ENCODE results near the gene FHIT. TPM values are rescaled to one million over a fixed set of nuclear protein-coding genes. Genes with fewer than 3 reads are reported as not detected.

FHIT gene
- total and polyA plus RNA-seq, 10 of the 15 experiments (the other 5 are each of a cell fraction or from before 2014, with no cell fraction given) = 4.2 to 14.9 (median 9.4) TPM

DNA sequence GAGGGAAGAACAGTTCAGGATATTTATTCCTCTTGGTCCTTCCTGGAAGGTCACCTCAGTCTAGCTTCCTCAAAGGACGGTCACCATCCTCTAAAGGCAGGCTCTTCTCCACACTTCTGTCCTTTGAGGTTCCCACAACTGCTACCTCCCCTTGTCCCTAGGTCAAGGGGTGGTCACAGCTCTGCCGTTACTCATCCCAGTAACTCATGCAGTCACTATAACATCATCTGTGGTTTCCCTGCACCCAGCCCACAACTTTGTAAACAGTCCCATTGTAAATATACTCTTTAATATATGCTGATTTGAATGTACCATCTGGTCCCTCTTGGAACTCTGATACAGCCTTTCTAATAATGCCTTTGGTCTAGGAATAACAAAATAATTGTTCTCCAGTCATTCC, 887.4 kb downstream of the FHIT start (continued):
- TF ChIP-seq, protein P1, sequence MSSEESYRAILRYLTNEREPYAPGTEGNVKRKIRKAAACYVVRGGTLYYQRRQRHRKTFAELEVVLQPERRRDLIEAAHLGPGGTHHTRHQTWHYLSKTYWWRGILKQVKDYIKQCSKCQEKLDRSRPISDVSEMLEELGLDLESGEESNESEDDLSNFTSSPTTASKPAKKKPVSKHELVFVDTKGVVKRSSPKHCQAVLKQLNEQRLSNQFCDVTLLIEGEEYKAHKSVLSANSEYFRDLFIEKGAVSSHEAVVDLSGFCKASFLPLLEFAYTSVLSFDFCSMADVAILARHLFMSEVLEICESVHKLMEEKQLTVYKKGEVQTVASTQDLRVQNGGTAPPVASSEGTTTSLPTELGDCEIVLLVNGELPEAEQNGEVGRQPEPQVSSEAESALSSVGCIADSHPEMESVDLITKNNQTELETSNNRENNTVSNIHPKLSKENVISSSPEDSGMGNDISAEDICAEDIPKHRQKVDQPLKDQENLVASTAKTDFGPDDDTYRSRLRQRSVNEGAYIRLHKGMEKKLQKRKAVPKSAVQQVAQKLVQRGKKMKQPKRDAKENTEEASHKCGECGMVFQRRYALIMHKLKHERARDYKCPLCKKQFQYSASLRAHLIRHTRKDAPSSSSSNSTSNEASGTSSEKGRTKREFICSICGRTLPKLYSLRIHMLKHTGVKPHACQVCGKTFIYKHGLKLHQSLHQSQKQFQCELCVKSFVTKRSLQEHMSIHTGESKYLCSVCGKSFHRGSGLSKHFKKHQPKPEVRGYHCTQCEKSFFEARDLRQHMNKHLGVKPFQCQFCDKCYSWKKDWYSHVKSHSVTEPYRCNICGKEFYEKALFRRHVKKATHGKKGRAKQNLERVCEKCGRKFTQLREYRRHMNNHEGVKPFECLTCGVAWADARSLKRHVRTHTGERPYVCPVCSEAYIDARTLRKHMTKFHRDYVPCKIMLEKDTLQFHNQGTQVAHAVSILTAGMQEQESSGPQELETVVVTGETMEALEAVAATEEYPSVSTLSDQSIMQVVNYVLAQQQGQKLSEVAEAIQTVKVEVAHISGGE (CRISPR knock-in tag; IDR thresholded peaks at IDR 0.05) = no peak
- TF ChIP-seq MEF2A (IDR thresholded peaks at IDR 0.05; ENCODE audit: insufficient read depth, low read depth, low read length) = peak; percentile 58; the same call in 1 of the 2 replicates
- TF ChIP-seq ESRRA (IDR thresholded peaks at IDR 0.05; ENCODE audit: low read length) = no peak
- TF ChIP-seq MEF2B (IDR thresholded peaks at IDR 0.05; ENCODE audit: partially characterized antibody, poor library complexity, severe bottlenecking) = no peak

DNA sequence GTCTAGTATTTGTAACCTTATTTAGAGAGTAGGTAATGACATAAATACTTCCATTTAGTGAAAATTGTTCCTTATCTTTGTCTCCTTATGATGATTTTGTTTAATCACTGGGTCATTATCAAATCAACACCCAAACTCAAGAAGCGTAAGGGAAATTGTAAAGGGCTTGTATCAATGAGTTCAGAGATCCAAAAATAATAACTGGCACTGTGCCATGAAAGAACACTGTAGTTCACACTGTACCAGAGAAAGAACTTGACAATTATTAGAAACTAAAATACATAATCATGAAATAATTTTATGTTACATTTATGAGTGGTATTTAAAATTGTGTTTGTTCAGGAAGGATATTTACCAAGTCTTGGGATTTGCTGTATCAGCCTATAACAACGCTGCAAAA, 895.4 kb downstream of the FHIT start:
- FAIRE-seq = no peak
- ATAC-seq = no peak
- Histone ChIP-seq H4K20me1 (ENCODE audit: control insufficient read depth, insufficient read depth) (no peaks in the 10 kb centered on the region), H3K79me2 (ENCODE audit: control insufficient read depth, insufficient read depth, low read length) (no peaks in the 10 kb centered on the region), H3K4me3 (no peak overlapping the region), H3K27ac (ENCODE audit: control insufficient read depth, insufficient read depth) (no peak overlapping the region), H3K4me2 (ENCODE audit: control insufficient read depth, insufficient read depth) (no peak overlapping the region), H3K36me3 (ENCODE audit: control insufficient read depth in 2 of 2, insufficient read depth in 2 of 2, low read length in 1 of 2) (no peaks in the 10 kb centered on the region), H3K4me1 (ENCODE audit: control insufficient read depth, insufficient read depth, low read length) (no peaks in the 10 kb centered on the region), H3K9ac (ENCODE audit: control insufficient read depth, insufficient read depth, low read length) (no peak overlapping the region), H3K9me3 (replicated peaks; ENCODE audit: control insufficient read depth, insufficient read depth, low read length) (no peaks in the 10 kb centered on the region), H2AFZ (ENCODE audit: control insufficient read depth, low read depth, low read length) (no peak overlapping the region), H3K27me3 (replicated peaks in 1 of 2; ENCODE audit: control insufficient read depth in 2 of 2, insufficient read depth in 2 of 2, low read length in 1 of 2) (no peaks in the 10 kb centered on the region)
- POLR2A ChIA-PET = interaction anchor here (0.6 kb wide), 1 partner anchor 1103 kb away, joined by 4 read pairs; no protein-coding TSS in a partner anchor
- no TSS peak for BruUV-seq (replicated peaks)
- intact Hi-C loops (cut with micrococcal nuclease; ENCODE audit: unreplicated experiment) (no loop called here), in situ Hi-C loops (cut with MboI) (no loop called here)
- TF ChIP-seq FOXK2 (IDR thresholded peaks at IDR 0.05) = no peak
- no peak for TF ChIP-seq BMI1 (IDR thresholded peaks at IDR 0.05; ENCODE audit: borderline replicate concordance)
- TF ChIP-seq NFIC (IDR thresholded peaks at IDR 0.05; ENCODE audit: low read depth, low read length) = no peak
- no peak for TF ChIP-seq ZNF24 (IDR thresholded peaks at IDR 0.05)
- TF ChIP-seq IRF4 (IDR thresholded peaks at IDR 0.05; ENCODE audit: low read depth, low read length) = no peak
- TF ChIP-seq CBFB (IDR thresholded peaks at IDR 0.05; ENCODE audit: low read depth) = no peak
- TF ChIP-seq CHD1 (IDR thresholded peaks at IDR 0.05; ENCODE audit: low read depth, low read length) = no peak
- TF ChIP-seq, protein P2, sequence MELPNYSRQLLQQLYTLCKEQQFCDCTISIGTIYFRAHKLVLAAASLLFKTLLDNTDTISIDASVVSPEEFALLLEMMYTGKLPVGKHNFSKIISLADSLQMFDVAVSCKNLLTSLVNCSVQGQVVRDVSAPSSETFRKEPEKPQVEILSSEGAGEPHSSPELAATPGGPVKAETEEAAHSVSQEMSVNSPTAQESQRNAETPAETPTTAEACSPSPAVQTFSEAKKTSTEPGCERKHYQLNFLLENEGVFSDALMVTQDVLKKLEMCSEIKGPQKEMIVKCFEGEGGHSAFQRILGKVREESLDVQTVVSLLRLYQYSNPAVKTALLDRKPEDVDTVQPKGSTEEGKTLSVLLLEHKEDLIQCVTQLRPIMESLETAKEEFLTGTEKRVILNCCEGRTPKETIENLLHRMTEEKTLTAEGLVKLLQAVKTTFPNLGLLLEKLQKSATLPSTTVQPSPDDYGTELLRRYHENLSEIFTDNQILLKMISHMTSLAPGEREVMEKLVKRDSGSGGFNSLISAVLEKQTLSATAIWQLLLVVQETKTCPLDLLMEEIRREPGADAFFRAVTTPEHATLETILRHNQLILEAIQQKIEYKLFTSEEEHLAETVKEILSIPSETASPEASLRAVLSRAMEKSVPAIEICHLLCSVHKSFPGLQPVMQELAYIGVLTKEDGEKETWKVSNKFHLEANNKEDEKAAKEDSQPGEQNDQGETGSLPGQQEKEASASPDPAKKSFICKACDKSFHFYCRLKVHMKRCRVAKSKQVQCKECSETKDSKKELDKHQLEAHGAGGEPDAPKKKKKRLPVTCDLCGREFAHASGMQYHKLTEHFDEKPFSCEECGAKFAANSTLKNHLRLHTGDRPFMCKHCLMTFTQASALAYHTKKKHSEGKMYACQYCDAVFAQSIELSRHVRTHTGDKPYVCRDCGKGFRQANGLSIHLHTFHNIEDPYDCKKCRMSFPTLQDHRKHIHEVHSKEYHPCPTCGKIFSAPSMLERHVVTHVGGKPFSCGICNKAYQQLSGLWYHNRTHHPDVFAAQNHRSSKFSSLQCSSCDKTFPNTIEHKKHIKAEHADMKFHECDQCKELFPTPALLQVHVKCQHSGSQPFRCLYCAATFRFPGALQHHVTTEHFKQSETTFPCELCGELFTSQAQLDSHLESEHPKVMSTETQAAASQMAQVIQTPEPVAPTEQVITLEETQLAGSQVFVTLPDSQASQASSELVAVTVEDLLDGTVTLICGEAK (IDR thresholded peaks at IDR 0.05; ENCODE audit: borderline replicate concordance) = no peak
- no peak for TF ChIP-seq YBX1 (IDR thresholded peaks at IDR 0.05)
- no peak for TF ChIP-seq BCL11A (IDR thresholded peaks at IDR 0.05; ENCODE audit: low read depth, low read length)
- no peak for TF ChIP-seq ZNF622 (IDR thresholded peaks at IDR 0.05)
- TF ChIP-seq, protein P3, sequence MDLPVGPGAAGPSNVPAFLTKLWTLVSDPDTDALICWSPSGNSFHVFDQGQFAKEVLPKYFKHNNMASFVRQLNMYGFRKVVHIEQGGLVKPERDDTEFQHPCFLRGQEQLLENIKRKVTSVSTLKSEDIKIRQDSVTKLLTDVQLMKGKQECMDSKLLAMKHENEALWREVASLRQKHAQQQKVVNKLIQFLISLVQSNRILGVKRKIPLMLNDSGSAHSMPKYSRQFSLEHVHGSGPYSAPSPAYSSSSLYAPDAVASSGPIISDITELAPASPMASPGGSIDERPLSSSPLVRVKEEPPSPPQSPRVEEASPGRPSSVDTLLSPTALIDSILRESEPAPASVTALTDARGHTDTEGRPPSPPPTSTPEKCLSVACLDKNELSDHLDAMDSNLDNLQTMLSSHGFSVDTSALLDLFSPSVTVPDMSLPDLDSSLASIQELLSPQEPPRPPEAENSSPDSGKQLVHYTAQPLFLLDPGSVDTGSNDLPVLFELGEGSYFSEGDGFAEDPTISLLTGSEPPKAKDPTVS (IDR thresholded peaks at IDR 0.05; ENCODE audit: low read depth, low read length) = no peak
- TF ChIP-seq NR2F1 (conservative IDR thresholded peaks at IDR 0.05) = no peak
- RAD21 ChIA-PET (ENCODE audit: unreplicated experiment) = no interaction called here
- SMC1A ChIA-PET (ENCODE audit: uncharacterized antibody, unreplicated experiment) = interaction anchor here (0.7 kb wide), 1 partner anchor 322 kb away, joined by 4 read pairs; no protein-coding TSS in a partner anchor
- CTCF ChIA-PET = no interaction called here
- DNase-seq (ENCODE audit: low read depth, low spot score) = no peak
- WGBS (ENCODE audit: insufficient coverage, insufficient replicate concordance, low lambda C conversion rate, missing lambda C conversion rate) = 44% methylated on average over 2 of the region's 2 CpGs
